HEK293T (cell line): ENCODE data around the gene AGFG2.
A peak's percentile ranks its signal among the peaks of the same experiment; 100 is the strongest.

Experiments used
- CTCF ChIA-PET: fragments of 350-600 bp; formaldehyde crosslinking; extraction: SDS; loops from one replicate; lab custom pipeline; 2021; ENCODE audit warnings: antibody characterized with exemption, inconsistent platforms; lab: Yijun Ruan, JAX
- POLR2A ChIA-PET: fragments of 350-600 bp; formaldehyde crosslinking; extraction: SDS; loops from one replicate; lab custom pipeline; 2020; ENCODE audit warnings: antibody characterized with exemption, inconsistent platforms; lab: Yijun Ruan, JAX
- DNase-seq: peaks from one replicate; pipeline ENCODE4 v3.0.0; 2012; ENCODE audit warnings: mixed read lengths; ENCODE audit errors: extremely low spot score
- ARNT ChIP-seq: fragments of 450-650 bp; IDR thresholded peaks from 2 replicates; pipeline ENCODE4 v1.6.1; 2017; ENCODE audit warnings: mild to moderate bottlenecking
- BHLHE40 ChIP-seq: fragments of 450-650 bp; IDR thresholded peaks from 2 replicates; pipeline ENCODE4 v1.6.1; 2016; ENCODE audit warnings: mild to moderate bottlenecking, moderate library complexity, borderline replicate concordance
- CTBP1 ChIP-seq: fragments of 450-650 bp; IDR thresholded peaks from 2 replicates; pipeline ENCODE4 v1.6.1; 2016; ENCODE audit warnings: borderline replicate concordance
- ELF4 ChIP-seq: fragments of 450-650 bp; IDR thresholded peaks from 2 replicates; pipeline ENCODE4 v1.6.1; 2017; ENCODE audit warnings: antibody characterized with exemption
- FOXA1 ChIP-seq: fragments of 450-650 bp; IDR thresholded peaks from 2 replicates; pipeline ENCODE4 v1.6.1; 2016; ENCODE audit warnings: mild to moderate bottlenecking
- FOXK2 ChIP-seq: fragments of 450-650 bp; IDR thresholded peaks from 2 replicates; pipeline ENCODE4 v1.6.1; 2016; ENCODE audit warnings: mild to moderate bottlenecking
- FOXM1 ChIP-seq: fragments of 450-650 bp; IDR thresholded peaks from 2 replicates; pipeline ENCODE4 v1.6.1; 2017; ENCODE audit warnings: mild to moderate bottlenecking, borderline replicate concordance
- HDGF ChIP-seq: fragments of 450-650 bp; IDR thresholded peaks from 2 replicates; pipeline ENCODE4 v1.6.1; 2017; ENCODE audit warnings: antibody characterized with exemption, borderline replicate concordance
- L3MBTL2 ChIP-seq: fragments of 450-650 bp; conservative IDR thresholded peaks from 2 replicates; pipeline ENCODE4 v1.6.1; 2016; ENCODE audit warnings: mild to moderate bottlenecking
- LEF1 ChIP-seq: fragments of 450-650 bp; IDR thresholded peaks from 2 replicates; pipeline ENCODE4 v1.6.1; 2017; ENCODE audit warnings: mild to moderate bottlenecking, borderline replicate concordance
- NFRKB ChIP-seq: fragments of 450-650 bp; IDR thresholded peaks from 2 replicates; pipeline ENCODE4 v1.6.1; 2016; ENCODE audit warnings: mild to moderate bottlenecking, moderate library complexity
- PKNOX1 ChIP-seq: fragments of 450-650 bp; IDR thresholded peaks from 2 replicates; pipeline ENCODE4 v1.6.1; 2016
- SP1 ChIP-seq: fragments of 450-650 bp; IDR thresholded peaks from 2 replicates; pipeline ENCODE4 v1.6.1; 2017
- SUZ12 ChIP-seq: fragments of 450-650 bp; IDR thresholded peaks from 2 replicates; pipeline ENCODE4 v1.6.1; 2016; ENCODE audit warnings: mild to moderate bottlenecking
- TARDBP ChIP-seq: fragments of 450-650 bp; IDR thresholded peaks from 2 replicates; pipeline ENCODE4 v1.6.1; 2016
- ZNF384 ChIP-seq: fragments of 450-650 bp; IDR thresholded peaks from 2 replicates; pipeline ENCODE4 v1.6.1; 2016

AGFG2 gene

GRCh38 chr7:100567031-100567730 lies 28.2 kb downstream of the AGFG2 start:
- POLR2A ChIA-PET = interaction anchor here (1.4 kb wide), 1 partner anchor 19 kb away, joined by 4 read pairs; the partner anchor contains the start of gene FBXO24
- CTCF ChIA-PET = interaction anchor here (1.5 kb wide), 1 partner anchor 62 kb away, joined by 3 read pairs; no protein-coding TSS in a partner anchor
- TF ChIP-seq LEF1 (no peak), ELF4 (no peak), FOXK2 (no peak), SP1 (no peak), BHLHE40 (no peak), CTBP1 (no peak), HDGF (no peak)
- no peak for DNase-seq

- no peak for DNase-seq
- CTCF ChIA-PET = interaction anchor here (0.5 to 1.5 kb wide), 2 partner anchors 62 to 213 kb away, joined by 3 read pairs; no protein-coding TSS in a partner anchor
- TF ChIP-seq HDGF (no peak), L3MBTL2 (no peak), FOXA1 (no peak), LEF1 (no peak), NFRKB (no peak), CTBP1 (no peak), ELF4 (no peak), ARNT (no peak), FOXM1 (no peak), SP1 (no peak)
- POLR2A ChIA-PET = interaction anchor here (0.9 to 1.4 kb wide), 2 partner anchors 19 to 123 kb away, joined by 3 to 4 read pairs; partner anchors contain the start of gene FBXO24
Observed at GRCh38 chr7:100567751-100568175, 28.8 kb downstream of the AGFG2 start.

DNA sequence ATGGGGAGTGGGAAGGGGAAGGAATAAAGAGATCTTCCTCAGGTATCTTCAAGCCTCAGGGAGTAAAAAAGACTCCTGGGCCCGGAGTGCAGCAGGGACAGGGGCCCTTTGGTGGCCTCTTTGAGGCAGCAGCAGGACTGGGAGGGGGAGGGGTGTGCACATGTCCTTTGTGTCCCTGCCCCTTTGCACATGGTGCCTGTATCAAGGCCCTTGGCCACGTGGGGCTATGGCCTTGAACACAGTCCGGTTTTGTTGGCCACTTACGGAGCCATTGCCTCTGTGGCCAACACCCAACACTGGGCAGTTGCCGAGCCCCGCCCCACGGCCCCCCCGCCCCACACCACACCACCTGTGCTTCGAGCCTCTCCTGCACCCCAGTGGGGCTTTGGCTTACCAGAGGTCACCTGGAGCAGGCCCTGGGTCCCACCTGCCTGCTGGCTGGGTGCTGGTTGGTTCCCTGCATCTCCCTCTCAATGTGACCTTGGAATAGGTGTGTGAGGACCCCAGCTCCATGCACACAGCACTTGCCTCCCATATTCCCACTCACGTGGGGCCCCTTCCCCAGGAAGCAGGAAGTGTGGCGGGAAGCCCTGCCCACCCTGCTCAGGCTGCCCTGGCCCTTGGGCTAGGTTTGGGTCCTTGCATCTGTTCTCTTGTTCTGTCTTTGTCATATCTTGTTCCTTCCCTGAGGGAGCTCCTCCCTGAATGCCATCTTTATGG lies 29.3 kb downstream of the AGFG2 start:
- CTCF ChIA-PET = interaction anchor here (0.5 to 0.9 kb wide), 5 partner anchors 10 to 391 kb away, joined by 3 to 5 read pairs (median 3); partner anchors contain the start of genes FBXO24, GPC2, LRCH4 and STAG3
- POLR2A ChIA-PET = interaction anchor here (0.9 to 1.5 kb wide), 3 partner anchors 16 to 124 kb away, joined by 3 to 5 read pairs (median 3); partner anchors contain the start of gene FBXO24
- no peak for DNase-seq
- TF ChIP-seq BHLHE40 (no peak), FOXM1 (no peak), LEF1 (no peak), SP1 (no peak), ZNF384 (no peak), PKNOX1 (no peak), FOXA1 (no peak), SUZ12 (no peak), HDGF (no peak)

- POLR2A ChIA-PET = interaction anchor here (0.9 to 1.5 kb wide), 3 partner anchors 15 to 124 kb away, joined by 3 to 5 read pairs (median 3); partner anchors contain the start of gene FBXO24
- CTCF ChIA-PET = interaction anchor here (0.6 to 0.9 kb wide), 5 partner anchors 9 to 392 kb away, joined by 3 to 5 read pairs (median 3); partner anchors contain the start of genes FBXO24, GPC2, LRCH4 and STAG3
- DNase-seq = peak; percentile 50
- TF ChIP-seq PKNOX1 (no peak), ELF4 (no peak), LEF1 (no peak), SP1 (no peak), HDGF (no peak), TARDBP (no peak), NFRKB (no peak), FOXM1 (no peak), SUZ12 (no peak), L3MBTL2 (no peak), CTBP1 (no peak), ARNT (no peak), FOXK2 (no peak), FOXA1 (no peak), ZNF384 (no peak), BHLHE40 (no peak)
Observed at GRCh38 chr7:100568896-100569844, 30.2 kb downstream of the AGFG2 start.

GRCh38 chr7:100570954-100571828 lies 32.2 kb downstream of the AGFG2 start:
- CTCF ChIA-PET = no interaction called here
- no peak for DNase-seq
- POLR2A ChIA-PET = interaction anchor here (1.9 kb wide), 1 partner anchor 15 kb away, joined by 10 read pairs; the partner anchor contains the start of genes FBXO24 and LRCH4
- TF ChIP-seq L3MBTL2 (no peak), BHLHE40 (no peak), FOXM1 (no peak), NFRKB (no peak), SP1 (no peak), ARNT (no peak), CTBP1 (no peak), SUZ12 (no peak), FOXK2 (no peak), PKNOX1 (no peak), HDGF (no peak), ZNF384 (no peak; the same call in 1 of the 2 replicates), LEF1 (no peak), FOXA1 (no peak)
